HepG2 (cell line): ENCODE results near the gene COX15. TPM values are rescaled to one million over a fixed set of nuclear protein-coding genes. Genes with fewer than 3 reads are reported as not detected.
A peak's percentile ranks its signal among the peaks of the same experiment; 100 is the strongest.

Source experiments
- ATAC-seq: fragments of 200-7000 bp; cut with Tn5 transposase; 3 replicates; pipeline ENCODE4 v1.9.1; 2020; ENCODE audit warnings: mild to moderate bottlenecking, moderate library complexity
- BruUV-seq: library from RNA; stranded (reverse); fragments of 400-500 nt; replicated peaks from 2 replicates; lab custom pipeline; 2021; lab: Mats Ljungman, UMichigan
- CTCF ChIA-PET: fragments of 300-600 bp; formaldehyde crosslinking; extraction: SDS; loops from one replicate; lab custom pipeline; 2021; ENCODE audit warnings: low total read pairs, inconsistent platforms, low intra/inter-chr PET ratio; lab: Yijun Ruan, JAX
- POLR2A ChIA-PET: fragments of 350-600 bp; sonication (Branson Sonifier 250); formaldehyde crosslinking; loops from one replicate; lab custom pipeline; 2020; ENCODE audit warnings: antibody characterized with exemption, inconsistent platforms; lab: Yijun Ruan, JAX
- DNase-seq: peaks from one replicate; pipeline ENCODE4 v3.0.0-alpha.2; 2015; ENCODE audit warnings: low spot score
- FAIRE-seq: peaks from 3 replicates; lab custom pipeline; 2011; peaks lifted over from hg19 to GRCh38; lab: Jason Lieb, UNC
- H2AFZ ChIP-seq: one replicate; pipeline ENCODE4 v1.6.1; 2011; ENCODE audit warnings: low read length, inconsistent platforms
- H3K27ac ChIP-seq: fragments of 300-600 bp; 3 replicates; pipeline ENCODE4 v1.8.0; 2011; ENCODE audit warnings: mixed run types, mild to moderate bottlenecking, mixed read lengths, low read length, inconsistent platforms; ENCODE audit not compliant: insufficient read depth; ENCODE audit errors: extremely low read length
- H3K27me3 ChIP-seq, 2 experiments: fragments of 200-600 bp in 1 of 2; 2 replicates in 1 of 2; 3 replicates in 1 of 2; pipeline versions ENCODE4 v1.6.0 to v1.8.0; 2011; ENCODE audit warnings: low read length in 2 of 2, mild to moderate bottlenecking in 2 of 2, moderate library complexity in 2 of 2, inconsistent platforms in 1 of 2; ENCODE audit not compliant: insufficient read depth in 2 of 2, control insufficient read depth in 1 of 2
- H3K36me3 ChIP-seq, 2 experiments: fragments of 200-600 bp in 1 of 2; replicated peaks in 1 of 2; 2 replicates in 1 of 2; 3 replicates in 1 of 2; pipeline versions ENCODE4 v1.5.1 to v1.8.0; 2011; ENCODE audit warnings: low read length in 2 of 2, inconsistent platforms in 1 of 2; ENCODE audit not compliant: insufficient read depth in 2 of 2, control insufficient read depth in 1 of 2
- H3K4me1 ChIP-seq: 2 replicates; pipeline ENCODE4 v1.5.1; 2012; ENCODE audit warnings: low read length, inconsistent platforms; ENCODE audit not compliant: insufficient read depth
- H3K4me2 ChIP-seq: 2 replicates; pipeline ENCODE4 v1.6.0; 2011; ENCODE audit warnings: low read depth, low read length, inconsistent platforms
- H3K4me3 ChIP-seq, 3 experiments: fragments of 200-600 bp in 1 of 3; sonication (generic), shearing (Covaris generic) in 1 of 3; replicated peaks in 1 of 3; 2 replicates each; pipeline ENCODE4 v1.5.1; 2011 to 2016; ENCODE audit warnings: low read length in 3 of 3, inconsistent platforms in 2 of 3, low read depth in 2 of 3, mild to moderate bottlenecking in 2 of 3, control low read depth in 1 of 3, mixed read lengths in 1 of 3; ENCODE audit not compliant: insufficient read depth in 1 of 3
- H3K79me2 ChIP-seq: one replicate; pipeline ENCODE4 v1.6.1; 2011; ENCODE audit warnings: low read length, inconsistent platforms; ENCODE audit not compliant: insufficient read depth
- H3K9ac ChIP-seq: 2 replicates; pipeline ENCODE4 v1.6.0; 2011; ENCODE audit warnings: mild to moderate bottlenecking, low read depth, low read length, inconsistent platforms; ENCODE audit not compliant: insufficient read depth
- H3K9me3 ChIP-seq: 2 replicates; pipeline ENCODE4 v1.5.1; 2012; ENCODE audit warnings: mild to moderate bottlenecking, low read length
- H4K20me1 ChIP-seq: 2 replicates; pipeline ENCODE4 v1.6.0; 2011; ENCODE audit warnings: inconsistent platforms, mild to moderate bottlenecking, low read length, moderate library complexity; ENCODE audit not compliant: insufficient read depth
- DBP ChIP-seq: sonication (generic); formaldehyde crosslinking; IDR thresholded peaks from 2 replicates; pipeline ENCODE4 v1.4.0; 2020; ENCODE audit warnings: missing genetic modification reagents; ENCODE audit errors: not compliant biosample characterization
- ELF3 ChIP-seq: IDR thresholded peaks from 2 replicates; pipeline ENCODE4 v1.6.1; 2016; ENCODE audit warnings: missing genetic modification reagents, missing compliant biosample characterization
- POGK ChIP-seq: sonication (generic); formaldehyde crosslinking; conservative IDR thresholded peaks from 2 replicates; pipeline ENCODE4 v1.8.0; 2022; ENCODE audit warnings: mild to moderate bottlenecking, moderate library complexity, missing genetic modification reagents
- RXRA ChIP-seq: sonication (generic); formaldehyde crosslinking; IDR thresholded peaks from 2 replicates; pipeline ENCODE4 v1.5.1; 2020; ENCODE audit warnings: missing genetic modification reagents
- ZNF101 ChIP-seq: sonication (generic); formaldehyde crosslinking; IDR thresholded peaks from 2 replicates; pipeline ENCODE4 v1.4.0; 2020; ENCODE audit warnings: mild to moderate bottlenecking, low read depth, missing genetic modification reagents, borderline replicate concordance
- ZNF598 ChIP-seq: sonication (generic); formaldehyde crosslinking; IDR thresholded peaks from 2 replicates; pipeline ENCODE4 v1.5.1; 2020; ENCODE audit warnings: mild to moderate bottlenecking, missing genetic modification reagents, borderline replicate concordance
- ZSCAN29 ChIP-seq: sonication (generic); formaldehyde crosslinking; conservative IDR thresholded peaks from 2 replicates; pipeline ENCODE4 v1.4.0; 2020; ENCODE audit warnings: mild to moderate bottlenecking, missing genetic modification reagents
- in situ Hi-C: cut with HindIII; loops from 2 replicates; pipeline ENCODE4 v1.10.0; 2017; ENCODE audit warnings: low pct_unique_long_range_greater_than_20kb; ENCODE audit not compliant: extremely low pct_ligation_motif_present
- intact Hi-C: fragments of 100-400 bp; cut with micrococcal nuclease; formaldehyde crosslinking; loops from one replicate; pipeline ENCODE4 v1.10.0; 2022; ENCODE audit not compliant: unreplicated experiment
- polyA plus RNA-seq, 8 experiments: library from polyadenylated mRNA; depleted of rRNA in 3 of 8; stranded (reverse) in 7 of 8; unstranded in 1 of 8; fragments of >200 nt; fragmentation: Illumina TruSeq in 4 of 8; extraction: Trizol in 4 of 8; gene quantifications; 2 replicates each; pipeline versions ENCODE4 v1.2.1 to v1.2.3, GENCODE V29; 2011 to 2016; ENCODE audit warnings: low read depth in 4 of 8, missing spikeins in 1 of 8, mixed read lengths in 1 of 8; ENCODE audit not compliant: insufficient read depth in 1 of 8
- total RNA-seq, 5 experiments: library from RNA; depleted of rRNA; stranded (reverse); fragments of >200 nt; fragmentation: Illumina TruSeq; extraction: Trizol; gene quantifications; 2 replicates each; pipeline ENCODE4 v1.2.3, GENCODE V29; 2016; ENCODE audit warnings: low read depth in 1 of 5
- TF ChIP-seq, protein P1 (sequence below): sonication (generic); formaldehyde crosslinking; conservative IDR thresholded peaks from 2 replicates; pipeline ENCODE4 v1.4.0; 2020; ENCODE audit warnings: missing genetic modification reagents
- TF ChIP-seq, protein P2 (sequence below): sonication (generic); formaldehyde crosslinking; IDR thresholded peaks from 2 replicates; pipeline ENCODE4 v1.5.0; 2020; ENCODE audit warnings: mild to moderate bottlenecking, missing genetic modification reagents, moderate library complexity
- TF ChIP-seq, protein P3 (sequence below): IDR thresholded peaks from 2 replicates; pipeline ENCODE4 v1.6.1; 2016; ENCODE audit warnings: low read depth, missing genetic modification reagents, missing compliant biosample characterization

The COX15 gene
- total and polyA plus RNA-seq, 2 of the 13 experiments (the other 11 are each of a cell fraction or from before 2014, with no cell fraction given) = 19.2 to 44.7 TPM

- Histone ChIP-seq H3K27ac (no peak overlapping the region), H3K27me3 (no peaks in the 10 kb centered on the region), H3K4me3 (no peak overlapping the region), H4K20me1 (no peaks in the 10 kb centered on the region), H3K36me3 (peaks cover 4 to 51% of the 10 kb centered on the region in 2 experiments), H3K9ac (no peak overlapping the region), H3K4me2 (no peak overlapping the region), H2AFZ (no peak overlapping the region), H3K4me1 (no peaks in the 10 kb centered on the region), H3K79me2 (no peaks in the 10 kb centered on the region), H3K9me3 (no peaks in the 10 kb centered on the region)
- ATAC-seq = peak; percentile 92
- ChIA-PET CTCF (interaction anchor here (1.1 to 2.5 kb wide), 4 partner anchors 81 to 275 kb away, joined by 4 to 21 read pairs (median 6); no protein-coding TSS in a partner anchor), POLR2A (no interaction called here)
- in situ Hi-C loops = loop anchor here (10.0 kb wide), 1 partner anchor 86 kb away; the partner anchor contains the start of gene SLC25A28
- peak; percentile 51 for DNase-seq
- intact Hi-C loops = loop anchor here (1.0 to 5.0 kb wide), 3 partner anchors 81 to 274 kb away; no protein-coding TSS in a partner anchor
- BruUV-seq = no TSS peak
- peak; percentile 63 for FAIRE-seq
- TF ChIP-seq ZSCAN29 (CRISPR knock-in tag) = no peak
- TF ChIP-seq, protein P1, sequence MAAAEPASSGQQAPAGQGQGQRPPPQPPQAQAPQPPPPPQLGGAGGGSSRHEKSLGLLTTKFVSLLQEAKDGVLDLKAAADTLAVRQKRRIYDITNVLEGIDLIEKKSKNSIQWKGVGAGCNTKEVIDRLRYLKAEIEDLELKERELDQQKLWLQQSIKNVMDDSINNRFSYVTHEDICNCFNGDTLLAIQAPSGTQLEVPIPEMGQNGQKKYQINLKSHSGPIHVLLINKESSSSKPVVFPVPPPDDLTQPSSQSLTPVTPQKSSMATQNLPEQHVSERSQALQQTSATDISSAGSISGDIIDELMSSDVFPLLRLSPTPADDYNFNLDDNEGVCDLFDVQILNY = no peak
- no peak for TF ChIP-seq ZNF101 (CRISPR knock-in tag)
- TF ChIP-seq ELF3 (CRISPR knock-in tag) = 0 out of 2 replicates have a peak, but pooled peaks have one; percentile 12
- no peak for TF ChIP-seq DBP (CRISPR knock-in tag)
- no peak for TF ChIP-seq RXRA
- no peak for TF ChIP-seq POGK
- TF ChIP-seq ZNF598 (CRISPR knock-in tag) = no peak
- TF ChIP-seq, protein P2, sequence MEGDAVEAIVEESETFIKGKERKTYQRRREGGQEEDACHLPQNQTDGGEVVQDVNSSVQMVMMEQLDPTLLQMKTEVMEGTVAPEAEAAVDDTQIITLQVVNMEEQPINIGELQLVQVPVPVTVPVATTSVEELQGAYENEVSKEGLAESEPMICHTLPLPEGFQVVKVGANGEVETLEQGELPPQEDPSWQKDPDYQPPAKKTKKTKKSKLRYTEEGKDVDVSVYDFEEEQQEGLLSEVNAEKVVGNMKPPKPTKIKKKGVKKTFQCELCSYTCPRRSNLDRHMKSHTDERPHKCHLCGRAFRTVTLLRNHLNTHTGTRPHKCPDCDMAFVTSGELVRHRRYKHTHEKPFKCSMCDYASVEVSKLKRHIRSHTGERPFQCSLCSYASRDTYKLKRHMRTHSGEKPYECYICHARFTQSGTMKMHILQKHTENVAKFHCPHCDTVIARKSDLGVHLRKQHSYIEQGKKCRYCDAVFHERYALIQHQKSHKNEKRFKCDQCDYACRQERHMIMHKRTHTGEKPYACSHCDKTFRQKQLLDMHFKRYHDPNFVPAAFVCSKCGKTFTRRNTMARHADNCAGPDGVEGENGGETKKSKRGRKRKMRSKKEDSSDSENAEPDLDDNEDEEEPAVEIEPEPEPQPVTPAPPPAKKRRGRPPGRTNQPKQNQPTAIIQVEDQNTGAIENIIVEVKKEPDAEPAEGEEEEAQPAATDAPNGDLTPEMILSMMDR (CRISPR knock-in tag) = peak; percentile 78
- TF ChIP-seq, protein P3, sequence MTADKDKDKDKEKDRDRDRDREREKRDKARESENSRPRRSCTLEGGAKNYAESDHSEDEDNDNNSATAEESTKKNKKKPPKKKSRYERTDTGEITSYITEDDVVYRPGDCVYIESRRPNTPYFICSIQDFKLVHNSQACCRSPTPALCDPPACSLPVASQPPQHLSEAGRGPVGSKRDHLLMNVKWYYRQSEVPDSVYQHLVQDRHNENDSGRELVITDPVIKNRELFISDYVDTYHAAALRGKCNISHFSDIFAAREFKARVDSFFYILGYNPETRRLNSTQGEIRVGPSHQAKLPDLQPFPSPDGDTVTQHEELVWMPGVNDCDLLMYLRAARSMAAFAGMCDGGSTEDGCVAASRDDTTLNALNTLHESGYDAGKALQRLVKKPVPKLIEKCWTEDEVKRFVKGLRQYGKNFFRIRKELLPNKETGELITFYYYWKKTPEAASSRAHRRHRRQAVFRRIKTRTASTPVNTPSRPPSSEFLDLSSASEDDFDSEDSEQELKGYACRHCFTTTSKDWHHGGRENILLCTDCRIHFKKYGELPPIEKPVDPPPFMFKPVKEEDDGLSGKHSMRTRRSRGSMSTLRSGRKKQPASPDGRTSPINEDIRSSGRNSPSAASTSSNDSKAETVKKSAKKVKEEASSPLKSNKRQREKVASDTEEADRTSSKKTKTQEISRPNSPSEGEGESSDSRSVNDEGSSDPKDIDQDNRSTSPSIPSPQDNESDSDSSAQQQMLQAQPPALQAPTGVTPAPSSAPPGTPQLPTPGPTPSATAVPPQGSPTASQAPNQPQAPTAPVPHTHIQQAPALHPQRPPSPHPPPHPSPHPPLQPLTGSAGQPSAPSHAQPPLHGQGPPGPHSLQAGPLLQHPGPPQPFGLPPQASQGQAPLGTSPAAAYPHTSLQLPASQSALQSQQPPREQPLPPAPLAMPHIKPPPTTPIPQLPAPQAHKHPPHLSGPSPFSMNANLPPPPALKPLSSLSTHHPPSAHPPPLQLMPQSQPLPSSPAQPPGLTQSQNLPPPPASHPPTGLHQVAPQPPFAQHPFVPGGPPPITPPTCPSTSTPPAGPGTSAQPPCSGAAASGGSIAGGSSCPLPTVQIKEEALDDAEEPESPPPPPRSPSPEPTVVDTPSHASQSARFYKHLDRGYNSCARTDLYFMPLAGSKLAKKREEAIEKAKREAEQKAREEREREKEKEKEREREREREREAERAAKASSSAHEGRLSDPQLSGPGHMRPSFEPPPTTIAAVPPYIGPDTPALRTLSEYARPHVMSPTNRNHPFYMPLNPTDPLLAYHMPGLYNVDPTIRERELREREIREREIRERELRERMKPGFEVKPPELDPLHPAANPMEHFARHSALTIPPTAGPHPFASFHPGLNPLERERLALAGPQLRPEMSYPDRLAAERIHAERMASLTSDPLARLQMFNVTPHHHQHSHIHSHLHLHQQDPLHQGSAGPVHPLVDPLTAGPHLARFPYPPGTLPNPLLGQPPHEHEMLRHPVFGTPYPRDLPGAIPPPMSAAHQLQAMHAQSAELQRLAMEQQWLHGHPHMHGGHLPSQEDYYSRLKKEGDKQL (CRISPR knock-in tag) = no peak
Measured at GRCh38 chr10:99711129-99711719, 20.7 kb downstream of the COX15 start.
